ENCODE data around the gene ZBTB16.

The ZBTB16 gene

DNA sequence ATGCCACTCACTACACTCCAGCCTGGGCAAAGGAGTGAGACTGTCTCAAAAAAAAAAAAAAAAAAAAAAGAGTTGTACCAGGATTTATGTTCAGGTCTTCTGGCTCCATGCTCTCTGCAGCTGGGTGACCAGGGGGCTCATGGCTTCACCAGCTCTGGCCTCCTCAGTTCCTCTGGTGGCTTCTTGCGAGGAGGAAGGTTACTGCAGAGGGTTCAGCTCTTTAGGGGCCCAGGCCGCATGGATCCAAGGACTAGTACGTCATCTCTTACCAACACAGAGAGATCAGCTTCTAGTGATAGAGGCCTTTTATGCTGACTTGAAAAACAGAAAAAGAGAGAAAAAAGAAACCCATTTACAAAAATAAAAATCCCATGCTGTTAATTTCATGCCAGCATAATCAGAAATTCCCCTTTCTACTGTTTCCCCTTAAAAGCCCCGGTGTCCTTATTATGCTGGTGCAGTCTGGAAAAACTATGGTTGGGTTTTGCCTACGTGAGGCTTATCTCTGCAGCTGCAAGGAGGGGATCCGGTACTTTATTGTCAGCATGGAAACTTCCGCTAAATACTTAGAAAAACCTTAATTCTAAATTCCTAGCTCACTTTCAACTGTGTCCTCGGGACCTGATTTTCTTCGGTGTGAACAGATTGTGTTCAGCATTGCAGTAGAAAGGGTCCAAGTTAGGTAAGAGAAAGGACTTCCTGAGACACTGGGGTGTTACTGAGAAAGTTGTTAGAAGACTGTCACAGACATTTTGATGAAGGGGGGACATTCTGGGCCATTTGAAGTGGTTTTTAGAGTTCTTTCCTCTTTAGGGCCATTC lies 13.7 kb downstream of the ZBTB16 start:
- FAIRE-seq (no peak), DNase-seq (ENCODE audit: insufficient read length, low spot score) (no peak)
- TF ChIP-seq, protein P1, sequence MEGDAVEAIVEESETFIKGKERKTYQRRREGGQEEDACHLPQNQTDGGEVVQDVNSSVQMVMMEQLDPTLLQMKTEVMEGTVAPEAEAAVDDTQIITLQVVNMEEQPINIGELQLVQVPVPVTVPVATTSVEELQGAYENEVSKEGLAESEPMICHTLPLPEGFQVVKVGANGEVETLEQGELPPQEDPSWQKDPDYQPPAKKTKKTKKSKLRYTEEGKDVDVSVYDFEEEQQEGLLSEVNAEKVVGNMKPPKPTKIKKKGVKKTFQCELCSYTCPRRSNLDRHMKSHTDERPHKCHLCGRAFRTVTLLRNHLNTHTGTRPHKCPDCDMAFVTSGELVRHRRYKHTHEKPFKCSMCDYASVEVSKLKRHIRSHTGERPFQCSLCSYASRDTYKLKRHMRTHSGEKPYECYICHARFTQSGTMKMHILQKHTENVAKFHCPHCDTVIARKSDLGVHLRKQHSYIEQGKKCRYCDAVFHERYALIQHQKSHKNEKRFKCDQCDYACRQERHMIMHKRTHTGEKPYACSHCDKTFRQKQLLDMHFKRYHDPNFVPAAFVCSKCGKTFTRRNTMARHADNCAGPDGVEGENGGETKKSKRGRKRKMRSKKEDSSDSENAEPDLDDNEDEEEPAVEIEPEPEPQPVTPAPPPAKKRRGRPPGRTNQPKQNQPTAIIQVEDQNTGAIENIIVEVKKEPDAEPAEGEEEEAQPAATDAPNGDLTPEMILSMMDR (IDR thresholded peaks at IDR 0.05; ENCODE audit: insufficient read depth, missing control alignments), result no peak

DNA sequence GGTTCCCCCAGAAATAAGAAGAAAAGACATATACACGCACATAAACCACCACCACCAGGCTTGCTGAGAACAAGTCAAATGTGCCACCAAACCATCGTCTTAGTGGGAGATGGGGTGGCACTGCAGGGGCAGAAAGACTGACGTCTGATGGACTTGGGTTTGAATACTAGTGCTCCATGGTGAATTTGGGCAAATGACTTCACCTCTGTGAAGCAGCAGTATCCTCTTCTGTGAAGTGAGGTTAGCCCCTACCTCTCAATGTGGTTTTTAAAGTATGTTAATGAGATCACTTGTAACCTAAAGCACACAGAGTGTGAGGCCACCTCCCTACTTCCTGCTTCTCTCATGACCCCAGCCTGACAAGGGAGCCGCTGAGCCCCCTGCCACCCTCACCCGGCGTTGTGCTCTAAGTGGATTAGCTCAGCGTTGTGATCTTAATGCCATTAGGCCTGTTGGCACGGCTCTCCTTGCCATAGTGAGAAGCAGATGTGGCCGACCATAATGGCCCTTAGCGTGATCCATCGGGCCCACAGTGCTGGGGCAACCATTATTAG lies 14.4 kb downstream of the ZBTB16 start:
- TF ChIP-seq, protein P1 (IDR thresholded peaks at IDR 0.05; ENCODE audit: insufficient read depth, missing control alignments), result no peak
- FAIRE-seq (no peak), DNase-seq (ENCODE audit: insufficient read length, low spot score) (no peak)

DNA sequence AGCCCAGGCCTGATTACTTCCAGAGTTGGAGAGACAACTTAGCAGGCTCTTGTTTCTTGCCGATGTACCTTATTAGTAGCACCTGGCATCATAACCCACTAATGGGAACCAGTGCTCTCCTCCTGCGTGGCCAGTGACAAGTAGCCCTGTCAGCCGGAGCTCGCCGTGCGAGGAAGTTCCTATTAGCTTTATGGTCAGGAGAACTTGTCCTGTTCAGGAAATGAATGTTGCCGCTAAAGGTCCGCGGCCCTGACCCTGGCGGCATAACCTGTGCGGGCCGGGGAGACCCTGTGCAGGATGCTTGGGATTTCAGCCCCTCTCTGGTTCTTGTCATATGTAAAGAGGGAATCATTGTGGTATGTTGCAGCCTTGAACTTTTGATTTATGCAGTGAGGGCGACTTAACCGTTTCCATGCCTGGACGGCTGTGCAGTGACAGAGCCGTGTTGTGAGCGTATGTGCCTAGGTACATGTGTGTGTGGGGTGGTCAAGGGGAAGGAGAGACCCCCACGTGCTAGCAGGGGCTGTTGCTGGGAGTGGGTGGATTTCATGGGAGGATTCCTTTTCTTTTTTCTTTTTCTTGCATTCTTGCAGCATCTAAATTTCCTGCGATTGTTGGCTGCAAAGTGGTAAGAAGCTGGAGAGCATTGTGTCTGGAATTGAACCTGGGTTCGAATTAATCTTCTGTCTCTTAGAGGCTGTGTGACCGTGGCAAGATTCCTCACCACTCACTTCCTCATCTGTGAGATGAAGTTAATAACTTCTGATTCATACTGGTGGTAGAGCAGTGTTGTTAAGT lies 15.2 kb downstream of the ZBTB16 start:
- FAIRE-seq, result no peak
- TF ChIP-seq, protein P1 (IDR thresholded peaks at IDR 0.05; ENCODE audit: insufficient read depth, missing control alignments), result no peak
- no peak for DNase-seq (ENCODE audit: insufficient read length, low spot score)

GRCh38 chr11:114075344-114075610 lies 15.8 kb downstream of the ZBTB16 start:
- no peak for FAIRE-seq
- DNase-seq (ENCODE audit: insufficient read length, low spot score), result no peak
- TF ChIP-seq, protein P1 (IDR thresholded peaks at IDR 0.05; ENCODE audit: insufficient read depth, missing control alignments), result no peak

DNA sequence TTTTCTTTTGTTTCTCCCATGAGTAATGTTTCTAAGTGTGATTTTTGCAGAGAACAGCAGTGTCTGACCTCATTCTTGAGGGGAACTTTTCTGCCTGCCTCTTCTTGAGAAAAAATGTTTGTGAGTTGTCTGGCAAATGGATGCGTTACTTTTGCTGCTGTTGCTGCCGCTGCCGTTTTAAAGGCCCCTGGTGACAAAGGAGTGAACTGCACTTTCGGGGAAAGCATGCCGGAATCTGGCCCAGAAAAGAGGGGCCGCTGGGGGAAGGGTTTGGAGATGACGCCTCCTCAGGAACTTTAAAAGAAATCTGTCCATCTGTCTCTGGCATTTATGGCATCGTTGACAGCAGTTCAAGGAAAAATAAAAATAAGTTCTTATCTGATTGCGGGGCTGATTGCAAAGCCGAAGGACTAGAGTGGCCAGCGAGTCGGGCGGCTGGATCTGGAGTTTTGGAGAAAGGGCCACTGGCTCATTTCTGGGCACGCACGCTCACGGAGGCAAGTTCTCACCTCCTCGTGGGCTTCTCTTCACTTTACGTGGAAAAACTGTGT lies 16.5 kb downstream of the ZBTB16 start:
- TF ChIP-seq, protein P1 (IDR thresholded peaks at IDR 0.05; ENCODE audit: insufficient read depth, missing control alignments), result peak; percentile 26
- no peak for FAIRE-seq
- no peak for DNase-seq (ENCODE audit: insufficient read length, low spot score)

DNA sequence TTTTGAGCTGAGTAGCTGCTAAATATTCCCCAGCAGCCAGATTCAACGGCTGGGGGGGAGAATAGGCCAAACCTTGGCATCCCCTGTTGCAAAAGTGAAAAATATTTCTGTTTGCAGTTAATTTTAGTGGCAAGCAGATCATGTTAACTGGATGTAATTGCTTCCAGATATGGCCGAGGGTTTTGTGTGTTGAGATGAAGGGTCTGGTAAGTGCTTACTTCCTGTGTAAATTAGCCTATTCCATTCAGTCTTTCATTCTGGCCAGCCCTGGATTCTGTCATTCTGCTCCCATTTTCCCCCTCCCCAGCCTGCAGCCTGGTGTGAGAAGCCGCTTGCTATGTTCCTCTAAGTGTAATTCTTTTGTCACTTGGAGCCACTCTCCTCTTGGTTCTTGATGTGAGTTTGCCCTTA lies 17.4 kb downstream of the ZBTB16 start:
- TF ChIP-seq, protein P1 (IDR thresholded peaks at IDR 0.05; ENCODE audit: insufficient read depth, missing control alignments), result no peak
- DNase-seq (ENCODE audit: insufficient read length, low spot score) (no peak), FAIRE-seq (no peak)

All from D721Med (cell line).